Panc1 (cell line): ENCODE data around the gene PSMD1. TPM values are rescaled to one million over a fixed set of nuclear protein-coding genes. Genes with fewer than 3 reads are reported as not detected.

Experiments used
- total RNA-seq: library from RNA; stranded (reverse); gene quantifications from one replicate; pipeline ENCODE4 v1.2.1, GENCODE V29; 2021; ENCODE audit not compliant: unreplicated experiment

Gene PSMD1
- total RNA-seq, 1 experiment from 2014 or later: 146 TPM

Other genes with a start within 250 kb of the PSMD1 start
- 114 TPM for gene ITM2C, start 191.9 kb upstream of the PSMD1 start, total RNA-seq
- gene GPR55, start 131.6 kb upstream of the PSMD1 start, total RNA-seq: 0.08 TPM
- not detected for gene SPATA3, start 60.7 kb upstream of the PSMD1 start, total RNA-seq
- gene C2orf72, start 19.3 kb upstream of the PSMD1 start, total RNA-seq: 3.2 TPM
- not detected for gene HTR2B, start 68.2 kb downstream of the PSMD1 start, total RNA-seq
- gene ARMC9, start 141.8 kb downstream of the PSMD1 start, total RNA-seq: 42.7 TPM